ENCODE data around the gene CREB3L1. TPM values are rescaled to one million over a fixed set of nuclear protein-coding genes. Genes with fewer than 3 reads are reported as not detected.

Gene CREB3L1
- total and polyA plus RNA-seq, 2 donors (not counting 3 experiments of a cell fraction or from before 2014, with no cell fraction given), result 0.23 to 0.84 TPM

DNA sequence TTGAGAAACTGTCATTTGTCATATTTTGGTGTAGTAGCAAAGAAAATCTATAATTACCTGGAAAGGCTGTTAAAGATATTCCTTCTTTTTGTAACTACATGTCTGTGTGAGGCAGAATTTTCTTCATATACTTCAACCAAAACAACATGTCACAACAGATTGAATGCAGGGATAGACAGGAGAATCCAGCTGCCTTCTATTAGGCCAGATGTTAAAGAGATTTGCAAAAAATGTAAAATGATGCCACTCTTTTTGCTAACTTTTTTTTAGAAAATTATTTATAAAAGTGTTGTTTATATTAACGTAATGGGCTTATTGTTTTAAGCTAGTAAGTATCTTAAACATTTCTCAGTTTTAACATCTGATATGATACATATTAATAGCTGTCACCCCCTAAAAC lies 82.5 kb downstream of the CREB3L1 start:
- H3K4me1 ChIP-seq (ENCODE audit: control insufficient read depth, extremely low read depth, insufficient read depth, low read length), result peaks cover 34% of the 10 kb centered on the region
- H3K79me2 ChIP-seq (ENCODE audit: control insufficient read depth, insufficient read depth, low read length), result peaks cover 58% of the 10 kb centered on the region
- POLR2A ChIA-PET, result no interaction called here
- H2AFZ ChIP-seq (ENCODE audit: low read depth, low read length), result no peak overlapping the region
- H3K9me3 ChIP-seq (replicated peaks; ENCODE audit: control insufficient read depth, insufficient read depth, low read length), result no peaks in the 10 kb centered on the region
- no TSS peak for BruUV-seq (replicated peaks)
- peaks cover 0 to 3% of the 10 kb centered on the region in 2 experiments for H3K36me3 ChIP-seq (ENCODE audit: control insufficient read depth in 2 of 2, extremely low read depth in 1 of 2, insufficient read depth in 2 of 2, low read length in 2 of 2)
- H4K20me1 ChIP-seq (replicated peaks; ENCODE audit: control insufficient read depth, extremely low read depth, insufficient read depth, low read length), result peaks cover 4% of the 10 kb centered on the region
- no peak for DNase-seq (ENCODE audit: low read depth, low spot score)
- H3K27ac ChIP-seq (ENCODE audit: insufficient read depth, low read depth, low read length), result no peak overlapping the region
- no peaks in the 10 kb centered on the region for H3K9me1 ChIP-seq (replicated peaks; ENCODE audit: control insufficient read depth, extremely low read depth, insufficient read depth, low read length)
- dilution Hi-C loops (cut with MboI; ENCODE audit: extremely low pct_ligation_motif_present, low sequenced_read_pairs) (no loop called here), intact Hi-C loops (cut with micrococcal nuclease) (no loop called here)
- no peak overlapping the region for H3K4me2 ChIP-seq (ENCODE audit: insufficient read depth, low read length)
- no peaks in the 10 kb centered on the region for H3K27me3 ChIP-seq (ENCODE audit: control insufficient read depth in 2 of 2, insufficient read depth in 2 of 2, low read length in 2 of 2)
- FAIRE-seq, result no peak
- TF ChIP-seq POLR2AphosphoS5 (IDR thresholded peaks at IDR 0.05; ENCODE audit: insufficient read depth, low read depth, low read length) (no peak), MYC (IDR thresholded peaks at IDR 0.05; ENCODE audit: low read depth, low read length) (no peak), CTCF (IDR thresholded peaks at IDR 0.05; ENCODE audit: extremely low read depth in 1 of 2, insufficient read depth in 1 of 2, low read depth in 1 of 2, low read length in 2 of 2) (no peak), GATA2 (IDR thresholded peaks at IDR 0.05; ENCODE audit: insufficient read depth, insufficient read length, low read depth, low read length) (no peak), JUN (IDR thresholded peaks at IDR 0.05; ENCODE audit: borderline replicate concordance, insufficient read depth, insufficient read length, low read depth) (no peak), FOS (IDR thresholded peaks at IDR 0.05; ENCODE audit: borderline replicate concordance, insufficient read depth, low read length) (no peak), EZH2 (IDR thresholded peaks at IDR 0.05; ENCODE audit: borderline replicate concordance, low read depth, low read length, severe bottlenecking) (no peak), POLR2A (IDR thresholded peaks at IDR 0.05; ENCODE audit: low read depth, low read length) (no peak), MAX (IDR thresholded peaks at IDR 0.05; ENCODE audit: insufficient read depth, insufficient read length) (no peak)
- CTCF ChIA-PET, result interaction anchor here (1.4 to 11.6 kb wide), 3 partner anchors 8 to 23 kb away, joined by 3 to 200 read pairs (median 4); partner anchors contain the start of gene DGKZ
- no peak overlapping the region for H3K9ac ChIP-seq (replicated peaks; ENCODE audit: extremely low read depth, insufficient read depth, low read length)
- no peak overlapping the region for H3K4me3 ChIP-seq (replicated peaks in 1 of 3; ENCODE audit: insufficient read depth in 1 of 3, low read depth in 1 of 3, low read length in 3 of 3)

Measured in endothelial cell of umbilical vein (primary cell).